Measurements from ENCODE around the gene CCDC74A.
"Not testable (repeated sequence)": the region's sequence is repeated elsewhere in the genome, so short reads cannot be mapped to it uniquely, and the experiment has no call there.

- TF ChIP-seq CREB5 (CRISPR knock-in tag; IDR thresholded peaks at IDR 0.05; ENCODE audit: low read depth); ARNTL (CRISPR knock-in tag; IDR thresholded peaks at IDR 0.05; ENCODE audit: borderline replicate concordance, low read depth); BACH2 (CRISPR knock-in tag; IDR thresholded peaks at IDR 0.05; ENCODE audit: borderline replicate concordance); PATZ1 (CRISPR knock-in tag; IDR thresholded peaks at IDR 0.05; ENCODE audit: borderline replicate concordance); ZNF565 (CRISPR knock-in tag; conservative IDR thresholded peaks at IDR 0.05; ENCODE audit: low read depth); ZC3H10 (CRISPR knock-in tag; IDR thresholded peaks at IDR 0.05); ZNF8 (CRISPR knock-in tag; IDR thresholded peaks at IDR 0.05); ESRRG (CRISPR knock-in tag; IDR thresholded peaks at IDR 0.05); SNAI2 (CRISPR knock-in tag; IDR thresholded peaks at IDR 0.05): not testable (repeated sequence)
Measured at GRCh38 chr2:131517856-131518255, 9.8 kb upstream of the CCDC74A start.
